ENCODE data around the gene HMHB1.
"Not testable (repeated sequence)": the region's sequence is repeated elsewhere in the genome, so short reads cannot be mapped to it uniquely, and the experiment has no call there.

GRCh38 chr5:143816370-143816769, 4.4 kb downstream of the HMHB1 start:
- not testable (repeated sequence) for TF ChIP-seq POLR2A, CTCF, POLR2AphosphoS5, EP300 (IDR thresholded peaks at IDR 0.05)

Data from upper lobe of left lung (tissue), 4 donors.